ENCODE results near the gene GLI3. TPM values are rescaled to one million over a fixed set of nuclear protein-coding genes. Genes with fewer than 3 reads are reported as not detected.

The GLI3 gene
- total and polyA plus RNA-seq, 2 of the 8 experiments (the other 6 are each of a cell fraction or from before 2014, with no cell fraction given), result 8.0 to 31.1 TPM

GRCh38 chr7:42227021-42227420 is 10.0 kb downstream of the GLI3 start:
- H4K20me1 ChIP-seq (replicated peaks in 1 of 2; ENCODE audit: control insufficient read depth in 1 of 2, insufficient read depth in 2 of 2, low read length in 2 of 2), result no peaks in the 10 kb centered on the region
- peaks cover 0 to 42% of the 10 kb centered on the region in 2 experiments; a peak in 3 of 4 replicates for H3K79me2 ChIP-seq (ENCODE audit: control insufficient read depth in 1 of 2, insufficient read depth in 2 of 2, low read length in 2 of 2)
- H3K18ac ChIP-seq (ENCODE audit: extremely low read depth, low read length), result no peak overlapping the region
- no peak overlapping the region; the same call in 1 of the 2 replicates for H3K27ac ChIP-seq (ENCODE audit: low read depth, low read length)
- H3K79me1 ChIP-seq (ENCODE audit: low read depth, low read length), result no peaks in the 10 kb centered on the region; the same call in 1 of the 2 replicates
- ChIA-PET POLR2A (ENCODE audit: partially characterized antibody) (interaction anchor here (1.0 to 1.8 kb wide), 6 partner anchors 8 to 212 kb away, joined by 3 to 5 read pairs (median 3); partner anchors contain the start of gene GLI3), CTCF (ENCODE audit: partially characterized antibody) (interaction anchor here (1.5 to 4.7 kb wide), 4 partner anchors 41 to 101 kb away, joined by 3 to 20 read pairs (median 4); no protein-coding TSS in a partner anchor)
- no peak overlapping the region for H2AK5ac ChIP-seq (ENCODE audit: low read depth, low read length)
- H2BK20ac ChIP-seq (ENCODE audit: low read length), result no peak overlapping the region
- H3K14ac ChIP-seq (ENCODE audit: insufficient read length), result no peak overlapping the region
- no peak overlapping the region for H2AFZ ChIP-seq (ENCODE audit: low read length)
- H3K4me2 ChIP-seq (ENCODE audit: insufficient read depth in 1 of 2, low read depth in 2 of 2, low read length in 2 of 2), result peak overlapping the region; percentile 84 to 91
- peaks cover 5 to 32% (median 21%) of the 10 kb centered on the region in 4 experiments; a peak in 6 of 7 replicates for H3K4me1 ChIP-seq (replicated peaks in 1 of 4; ENCODE audit: control insufficient read depth in 3 of 4, insufficient read depth in 4 of 4, low read length in 3 of 4)
- no peak for FAIRE-seq
- H2BK5ac ChIP-seq (ENCODE audit: low read depth, low read length), result no peak overlapping the region
- H3K9ac ChIP-seq (replicated peaks in 1 of 4; ENCODE audit: extremely low read depth in 1 of 4, low read depth in 3 of 4, low read length in 3 of 4), result peak overlapping the region in 2 of 4 experiments; percentile 73 to 85; a peak in 3 of 7 replicates
- H2BK15ac ChIP-seq (ENCODE audit: low read length), result no peak overlapping the region
- no peak for DNase-seq (ENCODE audit: low read depth in 1 of 2, low spot score in 2 of 2)
- H3K23me2 ChIP-seq (ENCODE audit: low read depth, low read length), result peaks cover 8% of the 10 kb centered on the region
- H3K9me3 ChIP-seq (ENCODE audit: insufficient read depth in 2 of 2, low read depth in 1 of 2, low read length in 1 of 2), result no peaks in the 10 kb centered on the region
- peak overlapping the region; percentile 42 to 67 (median 52); a peak in 5 of 8 replicates for H3K4me3 ChIP-seq (ENCODE audit: extremely low read depth in 1 of 4, insufficient read depth in 2 of 4, low read depth in 3 of 4, low read length in 4 of 4)
- peak overlapping the region; percentile 35 for H4K5ac ChIP-seq (ENCODE audit: insufficient read length, low read depth, low read length)
- no peak overlapping the region for H3K23ac ChIP-seq (ENCODE audit: insufficient read length)
- no peak overlapping the region; the same call in 1 of the 2 replicates for H2BK12ac ChIP-seq (ENCODE audit: low read depth, low read length)
- H3K4ac ChIP-seq (replicated peaks; ENCODE audit: insufficient read length, low read depth, low read length), result no peak overlapping the region
- H4K91ac ChIP-seq (replicated peaks; ENCODE audit: insufficient read length, low read length), result no peak overlapping the region
- H3K36me3 ChIP-seq (ENCODE audit: control insufficient read depth in 2 of 4, insufficient read depth in 4 of 4, low read length in 3 of 4), result no peaks in the 10 kb centered on the region
- no peaks in the 10 kb centered on the region for H3K27me3 ChIP-seq (replicated peaks in 1 of 4; ENCODE audit: control insufficient read depth in 3 of 4, extremely low read depth in 1 of 4, insufficient read depth in 3 of 4, low read length in 3 of 4)
- H2BK120ac ChIP-seq (replicated peaks; ENCODE audit: low read depth, low read length), result no peak overlapping the region
- no peak overlapping the region for H4K8ac ChIP-seq (ENCODE audit: extremely low read depth, insufficient read depth, low read length)
- 27% methylated on average over 5 of the region's 5 CpGs; no CpG with 5 or more reads in 1 of the 2 experiments for WGBS, 2 experiments (ENCODE audit: extremely low coverage in 1 of 2, insufficient coverage in 1 of 2, insufficient read length in 1 of 2, insufficient replicate concordance in 2 of 2, low coverage in 1 of 2, low lambda C conversion rate in 2 of 2, missing lambda C conversion rate in 1 of 2)
- H3K56ac ChIP-seq (replicated peaks; ENCODE audit: insufficient read length, low read depth, low read length), result no peak overlapping the region
- TF ChIP-seq TAF1 (IDR thresholded peaks at IDR 0.05; ENCODE audit: low read depth, low read length), result no peak
- no peak for TF ChIP-seq HDAC2 (IDR thresholded peaks at IDR 0.05; ENCODE audit: borderline replicate concordance in 1 of 2, low read depth in 2 of 2, low read length in 2 of 2)
- TF ChIP-seq JUN (IDR thresholded peaks at IDR 0.05; ENCODE audit: low read depth, low read length), result no peak
- no peak for TF ChIP-seq SP2 (IDR thresholded peaks at IDR 0.05; ENCODE audit: low read length)
- TF ChIP-seq ATF3 (IDR thresholded peaks at IDR 0.05; ENCODE audit: insufficient read depth, low read depth, low read length), result no peak
- TF ChIP-seq SP4 (IDR thresholded peaks at IDR 0.05; ENCODE audit: low read length), result no peak
- no peak for TF ChIP-seq CTBP2 (IDR thresholded peaks at IDR 0.05; ENCODE audit: borderline replicate concordance, insufficient read depth, insufficient read length, low read length)
- no peak for TF ChIP-seq BACH1 (IDR thresholded peaks at IDR 0.05; ENCODE audit: low read length)
- TF ChIP-seq USF2 (IDR thresholded peaks at IDR 0.05; ENCODE audit: low read length), result no peak
- TF ChIP-seq POLR2A (IDR thresholded peaks at IDR 0.05; ENCODE audit: control extremely low read depth in 1 of 2, low read depth in 2 of 2, low read length in 2 of 2), result no peak
- no peak for TF ChIP-seq FOSL1 (IDR thresholded peaks at IDR 0.05; ENCODE audit: insufficient read depth, low read depth, low read length)
